ENCODE results near the gene PTGS1.
"Not testable (repeated sequence)": the region's sequence is repeated elsewhere in the genome, so short reads cannot be mapped to it uniquely, and the experiment has no call there.

PTGS1 gene

DNA sequence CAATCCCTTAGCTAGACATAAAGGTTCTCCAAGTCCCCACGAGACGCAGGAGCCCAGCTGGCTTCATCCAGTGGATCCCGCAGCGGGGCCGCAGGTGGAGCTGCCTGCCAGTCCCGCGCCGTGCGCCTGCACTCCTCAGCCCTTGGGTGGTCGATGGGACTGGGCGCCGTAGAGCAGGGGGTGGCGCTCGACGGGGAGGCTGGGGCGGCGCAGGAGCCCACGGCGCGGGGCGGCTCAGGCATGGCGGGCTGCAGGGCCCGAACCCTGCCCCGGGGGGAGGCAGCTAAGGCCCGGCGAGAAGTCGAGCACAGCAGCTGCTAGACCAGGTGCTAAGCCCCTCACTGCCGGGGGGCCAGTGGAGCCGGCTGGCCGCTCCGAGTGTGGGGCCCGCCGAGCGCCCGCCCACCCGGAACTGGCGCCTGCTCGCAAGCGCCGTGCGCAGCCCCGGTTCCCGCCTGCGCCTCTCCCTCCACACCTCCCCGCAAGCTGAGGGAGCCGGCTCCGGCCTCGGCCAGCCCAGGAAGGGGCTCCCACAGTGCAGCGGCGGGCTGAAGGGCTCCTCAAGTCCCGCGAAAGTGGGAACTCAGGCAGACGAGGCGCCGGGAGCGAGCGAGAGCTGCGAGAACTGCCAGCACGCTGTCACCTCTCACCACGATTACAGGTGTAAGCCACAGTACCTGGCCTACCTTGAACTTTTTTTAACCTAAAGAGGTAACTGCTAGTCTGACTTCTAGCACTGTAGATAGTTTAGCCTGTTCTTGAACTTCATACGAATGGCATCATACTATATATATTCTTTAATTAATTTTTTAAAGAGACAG, 35.5 kb downstream of the PTGS1 start:
- no peak for DNase-seq (ENCODE audit: low read depth)
- TF ChIP-seq, protein P1, sequence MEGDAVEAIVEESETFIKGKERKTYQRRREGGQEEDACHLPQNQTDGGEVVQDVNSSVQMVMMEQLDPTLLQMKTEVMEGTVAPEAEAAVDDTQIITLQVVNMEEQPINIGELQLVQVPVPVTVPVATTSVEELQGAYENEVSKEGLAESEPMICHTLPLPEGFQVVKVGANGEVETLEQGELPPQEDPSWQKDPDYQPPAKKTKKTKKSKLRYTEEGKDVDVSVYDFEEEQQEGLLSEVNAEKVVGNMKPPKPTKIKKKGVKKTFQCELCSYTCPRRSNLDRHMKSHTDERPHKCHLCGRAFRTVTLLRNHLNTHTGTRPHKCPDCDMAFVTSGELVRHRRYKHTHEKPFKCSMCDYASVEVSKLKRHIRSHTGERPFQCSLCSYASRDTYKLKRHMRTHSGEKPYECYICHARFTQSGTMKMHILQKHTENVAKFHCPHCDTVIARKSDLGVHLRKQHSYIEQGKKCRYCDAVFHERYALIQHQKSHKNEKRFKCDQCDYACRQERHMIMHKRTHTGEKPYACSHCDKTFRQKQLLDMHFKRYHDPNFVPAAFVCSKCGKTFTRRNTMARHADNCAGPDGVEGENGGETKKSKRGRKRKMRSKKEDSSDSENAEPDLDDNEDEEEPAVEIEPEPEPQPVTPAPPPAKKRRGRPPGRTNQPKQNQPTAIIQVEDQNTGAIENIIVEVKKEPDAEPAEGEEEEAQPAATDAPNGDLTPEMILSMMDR (IDR thresholded peaks at IDR 0.05; ENCODE audit: insufficient read depth, low read depth, low read length, missing control alignments), result no peak
- H3K4me3 ChIP-seq (ENCODE audit: low read depth, low read length), result no peak overlapping the region

DNA sequence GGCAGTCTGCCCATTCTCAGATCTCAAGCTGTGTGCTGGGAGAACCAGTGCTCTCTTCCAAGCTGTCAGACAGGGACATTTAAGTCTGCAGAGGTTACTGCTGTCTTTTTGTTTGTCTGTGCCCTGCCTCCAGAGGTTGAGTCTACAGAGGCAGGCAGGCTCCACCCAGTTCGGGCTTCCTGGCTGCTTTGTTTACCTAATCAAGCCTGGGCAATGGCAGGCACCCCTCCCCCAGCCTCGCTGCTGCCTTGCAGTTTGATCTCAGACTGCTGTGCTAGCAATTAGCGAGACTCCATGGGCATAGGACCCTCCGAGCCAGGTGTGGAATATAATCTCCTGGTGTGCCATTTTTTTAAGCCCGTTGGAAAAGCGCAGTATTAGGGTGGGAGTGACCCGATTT, 43.3 kb downstream of the PTGS1 start:
- not testable (repeated sequence) for DNase-seq (ENCODE audit: low read depth)

DNA sequence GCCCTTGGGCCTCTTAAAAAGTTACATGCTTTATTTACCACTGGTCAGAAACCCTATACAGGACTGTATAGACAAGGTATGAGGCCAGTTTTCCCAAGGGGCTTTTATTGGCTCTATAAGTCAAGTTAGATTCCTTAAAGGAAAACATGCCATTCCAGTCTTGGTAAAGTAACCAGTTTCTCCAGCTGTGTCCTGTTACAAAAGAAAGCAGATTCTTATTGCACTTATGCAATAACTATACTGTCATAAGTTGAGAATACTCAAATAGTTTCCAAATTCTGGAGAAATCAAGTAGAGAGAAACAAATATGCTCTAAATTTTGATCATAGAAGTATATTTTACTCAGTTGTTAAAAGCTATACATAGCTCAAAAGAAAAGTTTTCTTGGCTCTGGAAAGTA, 47.2 kb downstream of the PTGS1 start:
- no peak overlapping the region for H3K4me3 ChIP-seq (ENCODE audit: low read depth, low read length)
- TF ChIP-seq, protein P1 (IDR thresholded peaks at IDR 0.05; ENCODE audit: insufficient read depth, low read depth, low read length, missing control alignments), result no peak
- no peak for DNase-seq (ENCODE audit: low read depth)

More for the DNA sequence above, 43.3 kb downstream of the PTGS1 start:
- not testable (repeated sequence) for H3K4me3 ChIP-seq (ENCODE audit: low read depth, low read length)

DNA sequence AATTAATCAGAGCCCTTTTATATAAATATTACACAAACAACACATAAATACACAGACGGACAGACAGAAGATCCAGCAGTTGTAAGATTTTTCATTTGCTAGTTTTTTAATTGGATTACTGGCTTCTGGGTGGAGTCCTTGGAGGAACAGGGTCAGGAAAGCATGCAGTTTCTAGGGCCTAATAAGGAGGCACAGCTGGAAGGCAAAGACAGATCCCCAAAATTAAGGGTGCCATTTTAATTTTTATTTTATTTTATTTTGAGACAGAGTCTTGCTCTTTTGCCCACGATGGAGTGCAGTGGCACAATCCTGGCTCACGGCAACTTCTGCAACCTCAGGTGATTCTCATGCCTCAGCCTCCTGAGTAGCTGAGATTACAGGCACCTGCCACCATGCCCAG, 49.5 kb downstream of the PTGS1 start:
- TF ChIP-seq, protein P1 (IDR thresholded peaks at IDR 0.05; ENCODE audit: insufficient read depth, low read depth, low read length, missing control alignments), result no peak
- no peak for DNase-seq (ENCODE audit: low read depth)

DNA sequence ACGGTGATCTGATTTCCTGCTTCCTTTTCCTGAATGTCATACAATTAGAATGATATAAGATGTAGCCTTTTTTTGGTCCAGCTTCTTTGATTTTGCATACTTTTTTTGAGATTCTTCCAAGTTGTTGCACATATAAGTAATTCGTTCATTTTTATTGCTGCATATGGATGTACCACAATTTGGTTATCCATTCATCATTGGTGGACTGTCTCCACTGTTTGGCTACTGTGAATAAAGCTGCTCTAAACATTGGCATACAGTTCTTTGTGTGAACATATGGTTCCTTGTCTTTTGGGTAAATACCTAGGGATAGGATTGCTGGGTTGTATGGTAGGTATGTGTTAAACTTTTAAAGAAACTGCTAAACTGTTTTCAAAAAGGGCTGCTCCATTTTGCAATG, 54.3 kb downstream of the PTGS1 start:
- H3K4me3 ChIP-seq (ENCODE audit: low read depth, low read length), result no peak overlapping the region
- TF ChIP-seq, protein P1 (IDR thresholded peaks at IDR 0.05; ENCODE audit: insufficient read depth, low read depth, low read length, missing control alignments), result no peak
- no peak for DNase-seq (ENCODE audit: low read depth)

More for the DNA sequence above, 49.5 kb downstream of the PTGS1 start:
- H3K4me3 ChIP-seq (ENCODE audit: low read depth, low read length), result no peak overlapping the region

DNA sequence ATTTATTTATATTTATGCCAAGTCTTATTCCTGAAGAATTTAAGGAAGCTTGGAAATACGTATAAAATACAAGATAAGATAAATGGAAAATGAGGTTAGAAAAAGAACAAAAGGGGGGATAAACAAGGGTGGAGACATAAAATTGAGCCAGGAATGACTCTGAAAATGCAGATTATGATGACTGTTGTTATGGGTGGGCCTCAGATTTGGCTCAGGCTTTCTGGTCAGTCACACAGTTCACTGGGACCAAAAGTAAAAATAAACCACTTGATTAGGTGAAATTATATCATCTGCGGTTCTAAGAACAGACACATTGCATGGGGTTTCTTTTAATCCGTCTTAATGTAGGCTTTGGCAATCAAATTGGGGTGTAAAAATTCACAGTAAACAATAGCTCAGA, 55.9 kb downstream of the PTGS1 start:
- no peak for DNase-seq (ENCODE audit: low read depth)
- H3K4me3 ChIP-seq (ENCODE audit: low read depth, low read length), result no peak overlapping the region
- TF ChIP-seq, protein P1 (IDR thresholded peaks at IDR 0.05; ENCODE audit: insufficient read depth, low read depth, low read length, missing control alignments), result no peak

DNA sequence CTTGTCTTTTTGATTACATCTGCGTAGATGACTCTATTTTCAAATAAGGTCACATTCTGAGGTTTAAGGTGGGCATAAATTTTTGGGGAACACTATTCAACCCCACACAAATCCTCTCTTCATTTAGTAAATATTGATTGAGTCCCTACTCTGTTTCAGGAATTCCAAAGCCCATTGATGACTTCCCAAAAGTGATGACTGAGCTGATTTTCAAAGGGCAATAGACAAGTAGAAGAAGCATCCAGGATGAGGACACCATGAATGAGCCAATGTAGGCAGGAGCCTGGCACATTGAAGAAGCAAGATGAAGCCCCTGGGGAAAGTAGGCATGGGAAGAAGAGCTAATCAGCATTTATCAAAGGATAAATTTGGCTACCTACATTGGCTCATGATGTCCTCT, 71.7 kb downstream of the PTGS1 start:
- no peak overlapping the region for H3K4me3 ChIP-seq (ENCODE audit: low read depth, low read length)
- TF ChIP-seq, protein P1 (IDR thresholded peaks at IDR 0.05; ENCODE audit: insufficient read depth, low read depth, low read length, missing control alignments), result no peak

More for the DNA sequence above, 71.7 kb downstream of the PTGS1 start:
- no peak for DNase-seq (ENCODE audit: low read depth)
